AML-193 (cell line): ENCODE data around the gene DNAH8.
"Not testable (repeated sequence)": the region's sequence is repeated elsewhere in the genome, so short reads cannot be mapped to it uniquely, and the experiment has no call there.

Source experiments
- DNase-seq, 2 experiments: peaks; one replicate each; lab custom pipeline; 2025; lab: John Stamatoyannopoulos, UW

DNAH8 gene

DNA sequence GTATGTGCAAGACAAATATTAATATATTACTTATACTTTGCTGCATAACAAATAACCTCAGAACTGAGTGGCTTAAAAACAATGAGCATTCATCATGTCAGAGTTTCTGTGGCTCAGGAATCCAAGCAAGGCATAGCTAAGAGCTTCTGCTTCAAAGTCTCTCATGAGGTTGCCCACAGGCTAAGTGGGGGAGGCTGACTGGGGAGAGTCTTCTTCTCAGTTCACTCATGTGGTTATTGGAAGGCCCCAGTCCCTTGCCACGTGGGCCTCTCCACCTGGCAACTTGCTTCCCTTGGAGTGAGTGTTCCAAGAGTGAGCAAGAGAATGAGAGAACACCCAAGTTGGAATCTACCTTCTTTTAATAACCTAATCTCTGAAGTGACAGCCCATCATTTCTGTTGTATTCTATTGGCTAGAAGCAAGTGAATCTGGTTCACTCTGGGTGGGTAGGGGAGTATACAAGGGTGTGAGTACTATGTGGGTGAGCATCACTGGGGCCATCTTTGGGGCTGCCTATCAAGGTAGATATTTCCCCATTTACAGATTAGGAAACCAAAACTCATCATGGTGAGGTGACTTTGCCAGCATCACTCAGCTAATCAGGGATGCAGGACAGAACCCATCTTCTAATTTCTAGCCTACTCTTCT, 36.0 kb downstream of the DNAH8 start:
- no peak for DNase-seq

DNA sequence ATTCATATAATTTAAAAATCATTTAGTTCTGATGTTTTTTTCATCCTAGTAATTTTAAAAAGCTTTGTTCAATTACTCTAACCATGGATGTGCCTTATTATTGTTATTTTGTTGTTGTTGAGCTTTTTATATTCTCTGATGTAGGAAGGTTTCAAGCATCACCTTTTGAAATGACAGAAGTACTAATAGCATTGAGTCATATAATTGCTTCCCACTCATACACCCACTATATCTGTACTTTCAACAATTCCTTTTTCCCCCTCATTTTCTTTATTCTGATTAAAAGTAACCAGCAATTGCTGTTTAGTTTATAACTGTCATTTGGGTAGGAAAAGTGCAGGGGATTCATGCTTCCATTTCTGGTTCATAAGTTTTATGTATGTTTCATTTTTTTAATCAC, 38.6 kb downstream of the DNAH8 start:
- no peak for DNase-seq

DNA sequence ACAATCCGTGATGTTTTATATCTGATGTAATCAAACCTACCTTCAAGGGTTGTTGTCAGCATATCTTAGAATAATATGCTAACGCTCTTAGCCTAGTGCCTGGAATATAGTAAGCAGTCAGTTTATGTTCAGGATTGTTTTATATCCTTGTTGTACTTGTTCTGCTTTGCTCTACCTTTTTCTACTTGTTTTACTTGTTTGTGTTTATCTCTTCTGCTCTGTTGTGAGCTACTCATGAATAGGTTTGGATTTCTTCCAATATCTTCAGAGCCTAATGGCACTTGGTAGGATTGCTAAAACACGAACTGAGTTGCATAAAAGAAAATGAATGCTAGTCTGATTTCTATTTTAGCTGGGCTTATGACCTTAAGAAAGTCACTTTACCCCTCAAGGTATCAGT, 40.1 kb downstream of the DNAH8 start:
- DNase-seq, result no peak

DNA sequence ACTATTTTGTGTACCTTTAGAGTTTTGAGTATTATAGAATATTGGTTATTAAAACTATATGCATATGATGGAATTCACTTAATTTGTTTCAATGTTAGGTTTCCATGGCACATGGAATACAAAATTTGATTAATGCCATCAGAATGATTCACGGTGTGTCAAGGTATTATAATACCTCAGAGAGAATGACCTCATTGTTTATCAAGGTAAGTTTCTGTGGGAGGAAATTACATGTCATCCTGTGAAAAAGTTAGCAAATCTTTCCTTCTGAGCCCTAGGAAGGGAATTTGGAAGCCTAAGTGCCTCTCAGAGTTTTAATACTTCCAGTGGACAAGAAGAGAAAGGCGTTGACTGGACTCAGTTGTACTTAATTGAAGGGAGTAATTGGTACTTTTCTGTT, 40.8 kb downstream of the DNAH8 start:
- no peak for DNase-seq

DNA sequence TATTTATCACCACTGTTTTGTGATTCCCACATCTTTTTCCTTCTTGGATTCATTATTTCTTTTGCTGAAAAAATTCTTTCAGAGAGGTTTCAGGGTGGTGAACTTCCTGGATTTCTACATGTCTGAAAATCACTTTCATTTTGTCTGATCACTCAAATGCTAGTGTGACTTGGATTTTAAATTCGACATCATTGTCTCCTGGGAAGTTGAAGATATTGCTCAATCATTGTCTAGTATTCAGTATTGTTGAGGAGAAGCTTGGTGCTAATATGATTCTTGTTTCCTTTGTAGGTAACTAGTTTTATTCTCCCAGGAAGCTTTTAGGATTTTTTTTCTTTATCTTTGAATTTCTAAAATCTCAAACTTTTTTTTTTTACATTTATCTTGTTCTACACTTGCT, 45.0 kb downstream of the DNAH8 start:
- no peak for DNase-seq

DNA sequence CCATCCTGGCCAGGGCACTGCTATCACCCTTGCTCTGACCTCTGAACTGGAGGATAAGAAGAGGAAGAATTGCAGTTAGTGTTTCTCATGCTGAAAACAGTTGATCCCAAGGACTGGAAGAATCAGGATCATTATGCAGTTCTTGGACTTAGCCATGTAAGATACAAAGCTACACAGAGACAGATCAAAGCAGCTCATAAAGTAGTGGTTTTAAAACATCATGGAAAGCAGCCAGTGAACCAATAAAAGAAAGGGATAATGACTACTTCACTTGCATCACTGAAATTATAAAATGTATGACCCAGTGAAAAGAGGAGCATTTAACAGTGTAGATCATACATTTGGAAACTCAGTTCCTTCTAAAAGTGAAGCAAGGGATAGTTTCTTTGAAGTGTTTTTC, 47.7 kb downstream of the DNAH8 start:
- DNase-seq, result no peak

DNA sequence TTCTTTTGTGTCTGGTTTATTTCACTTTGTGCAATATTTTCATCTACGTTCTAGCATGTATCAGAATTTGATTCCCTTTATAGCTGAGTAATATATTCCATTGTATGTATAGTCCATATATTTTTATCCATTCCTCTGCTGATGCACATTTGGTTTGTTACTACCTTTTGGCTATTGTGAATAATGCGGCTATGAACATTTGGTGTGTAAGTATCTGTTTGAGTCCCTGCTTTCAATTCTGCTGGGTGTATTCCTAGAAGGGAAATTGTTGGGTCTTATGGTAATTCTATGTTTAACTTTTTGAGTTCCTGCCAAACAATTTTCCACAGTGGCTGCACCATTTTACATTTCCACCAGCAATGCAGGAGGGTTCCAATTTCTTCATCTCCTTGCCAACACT, 52.4 kb downstream of the DNAH8 start:
- DNase-seq, result no peak

DNA sequence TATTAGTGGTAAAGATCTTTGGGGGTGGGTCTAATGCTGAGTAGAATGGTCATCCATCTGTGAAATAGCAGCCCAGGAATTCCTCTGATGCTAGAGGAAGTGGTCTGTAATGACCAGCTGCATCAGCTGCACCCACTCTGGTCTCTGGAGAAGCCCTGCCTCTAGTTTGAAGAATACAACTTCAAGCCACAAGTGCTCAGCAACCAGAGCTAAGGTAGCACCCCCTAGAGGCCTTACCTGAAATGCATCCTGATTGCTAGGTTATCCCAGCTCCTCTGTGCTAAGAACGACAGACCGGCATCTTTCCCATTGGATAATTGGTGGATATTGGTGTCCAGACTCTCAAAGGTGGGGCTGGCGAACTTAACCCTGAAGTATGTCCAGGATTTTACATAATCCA, 58.2 kb downstream of the DNAH8 start:
- peak; percentile 22 to 36 for DNase-seq

DNA sequence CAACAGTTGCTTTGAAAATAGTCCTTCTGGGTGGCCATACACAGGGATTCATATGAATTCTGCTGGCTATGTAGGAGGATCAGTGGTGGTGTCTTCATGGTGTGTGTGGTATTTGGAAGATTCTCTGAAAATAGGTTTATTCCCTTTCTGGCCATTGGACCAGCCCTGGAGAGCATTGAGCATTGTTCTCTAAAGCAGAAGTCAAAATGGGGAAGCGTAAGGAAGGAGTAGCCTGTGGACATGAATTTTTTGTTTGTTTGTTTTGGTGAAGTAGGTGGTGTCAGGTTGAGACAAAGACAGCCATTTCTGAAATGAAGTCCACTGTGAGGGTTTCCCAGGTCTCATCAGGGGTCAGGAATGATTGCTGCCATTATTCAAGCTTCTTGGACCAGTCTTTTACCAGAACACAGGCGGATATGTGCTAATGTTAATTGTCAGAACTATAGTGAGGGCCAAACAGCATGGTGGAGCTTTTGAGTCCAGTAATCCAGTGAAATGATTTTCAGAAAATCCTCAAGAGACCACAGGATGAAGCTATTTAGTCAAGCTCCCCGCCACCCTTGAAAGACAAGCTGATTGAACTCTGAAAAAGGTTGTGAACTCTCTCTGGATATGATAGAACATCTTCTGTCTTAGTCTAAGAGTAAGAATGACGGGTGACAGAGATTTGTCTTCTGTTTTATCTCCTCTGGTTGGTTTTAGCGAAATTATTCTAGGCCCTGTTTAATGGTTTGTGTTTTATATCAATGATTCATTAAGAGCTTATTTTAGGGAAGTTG, 60.0 kb downstream of the DNAH8 start:
- peak in 1 of 2 experiments; percentile 27 for DNase-seq

DNA sequence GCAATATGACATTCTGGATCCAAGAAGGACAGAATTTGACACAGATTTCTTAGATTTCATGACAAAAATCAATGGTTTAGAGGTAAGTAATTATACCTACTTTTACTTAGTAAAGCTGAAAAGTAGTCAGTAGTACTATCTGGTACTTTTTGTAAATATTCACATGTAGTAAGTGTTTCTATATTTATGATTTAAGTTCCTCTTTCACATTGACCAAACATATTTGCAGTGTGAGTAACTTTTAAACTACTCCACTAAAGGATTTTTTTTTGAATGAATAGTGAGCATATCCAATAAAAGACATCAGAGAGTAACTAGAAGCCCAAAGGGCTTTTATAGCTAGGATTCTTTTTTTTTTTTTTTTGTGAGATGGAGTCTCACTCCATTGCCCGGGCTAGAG, 60.8 kb downstream of the DNAH8 start:
- DNase-seq, result no peak

DNA sequence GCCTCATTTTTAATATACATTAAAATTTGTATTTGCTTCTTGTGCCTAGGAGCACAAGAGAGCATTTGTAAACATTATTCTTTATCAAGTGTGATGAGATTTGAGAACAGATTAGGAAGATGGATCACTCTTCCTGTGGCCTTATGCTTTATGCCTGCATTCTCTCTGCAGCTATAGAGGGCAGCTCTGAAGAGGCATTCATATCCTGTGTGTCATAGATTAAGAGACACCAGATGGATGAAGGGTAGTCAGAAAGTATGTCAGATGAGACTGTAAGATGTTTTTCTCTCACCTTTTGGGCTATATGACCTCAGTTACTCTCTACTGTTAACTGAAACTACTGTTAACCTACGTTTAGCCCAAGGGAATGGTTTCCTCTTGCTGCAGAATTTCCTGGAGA, 61.4 kb downstream of the DNAH8 start:
- no peak for DNase-seq

DNA sequence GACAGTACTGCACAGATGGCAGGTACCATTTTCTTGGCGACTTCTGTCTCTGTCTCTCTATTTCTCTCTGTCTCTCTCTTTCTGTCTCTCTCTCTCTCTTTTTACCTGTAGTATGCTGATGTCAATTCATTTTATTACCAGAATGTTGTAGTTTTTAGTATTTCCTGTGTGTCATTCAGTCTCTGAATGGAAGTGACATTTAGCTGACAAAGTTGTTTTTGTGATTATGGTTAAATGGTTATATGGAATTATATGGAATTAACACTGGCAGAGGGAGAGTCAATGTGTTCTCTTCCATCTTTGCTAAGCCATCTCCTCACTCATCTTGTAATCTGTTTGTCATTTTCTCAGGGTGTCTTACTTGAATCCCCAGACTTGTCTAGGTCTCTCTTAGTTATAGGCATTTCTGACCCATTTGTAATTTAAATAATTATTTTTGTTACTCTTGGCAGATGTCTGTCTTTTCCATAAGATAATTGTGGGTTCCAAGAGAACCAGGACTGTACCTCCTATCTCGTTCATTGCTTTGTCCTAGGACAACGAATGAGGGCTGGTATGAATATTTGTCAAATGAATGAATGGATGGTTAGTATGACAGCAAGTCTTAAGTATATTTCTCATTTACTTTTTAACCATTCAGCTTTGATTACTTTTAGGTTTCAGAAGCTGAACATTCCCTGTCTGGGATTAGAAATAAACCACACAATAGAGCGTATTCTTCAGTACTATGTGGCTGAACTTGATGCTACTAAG, 64.4 kb downstream of the DNAH8 start:
- no peak for DNase-seq

DNA sequence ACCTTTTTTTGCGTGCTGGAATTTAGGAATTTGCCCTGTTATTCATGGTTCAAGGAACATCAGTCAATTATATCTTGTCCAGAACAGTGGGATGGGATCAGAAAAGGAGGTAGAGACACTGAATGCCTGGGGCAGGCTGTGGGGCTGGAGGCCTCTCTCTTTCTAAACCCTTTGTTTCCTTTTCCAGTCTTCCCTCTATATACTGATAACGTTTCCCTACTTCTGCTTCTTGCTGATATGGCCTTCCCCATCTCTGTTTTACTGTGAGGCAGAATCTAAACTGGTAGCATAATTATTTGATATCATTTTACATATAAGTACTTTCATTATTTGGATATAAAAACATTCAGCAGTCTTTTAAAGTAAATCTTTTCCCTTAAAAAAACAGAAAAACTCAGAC, 67.5 kb downstream of the DNAH8 start:
- DNase-seq, result no peak

DNA sequence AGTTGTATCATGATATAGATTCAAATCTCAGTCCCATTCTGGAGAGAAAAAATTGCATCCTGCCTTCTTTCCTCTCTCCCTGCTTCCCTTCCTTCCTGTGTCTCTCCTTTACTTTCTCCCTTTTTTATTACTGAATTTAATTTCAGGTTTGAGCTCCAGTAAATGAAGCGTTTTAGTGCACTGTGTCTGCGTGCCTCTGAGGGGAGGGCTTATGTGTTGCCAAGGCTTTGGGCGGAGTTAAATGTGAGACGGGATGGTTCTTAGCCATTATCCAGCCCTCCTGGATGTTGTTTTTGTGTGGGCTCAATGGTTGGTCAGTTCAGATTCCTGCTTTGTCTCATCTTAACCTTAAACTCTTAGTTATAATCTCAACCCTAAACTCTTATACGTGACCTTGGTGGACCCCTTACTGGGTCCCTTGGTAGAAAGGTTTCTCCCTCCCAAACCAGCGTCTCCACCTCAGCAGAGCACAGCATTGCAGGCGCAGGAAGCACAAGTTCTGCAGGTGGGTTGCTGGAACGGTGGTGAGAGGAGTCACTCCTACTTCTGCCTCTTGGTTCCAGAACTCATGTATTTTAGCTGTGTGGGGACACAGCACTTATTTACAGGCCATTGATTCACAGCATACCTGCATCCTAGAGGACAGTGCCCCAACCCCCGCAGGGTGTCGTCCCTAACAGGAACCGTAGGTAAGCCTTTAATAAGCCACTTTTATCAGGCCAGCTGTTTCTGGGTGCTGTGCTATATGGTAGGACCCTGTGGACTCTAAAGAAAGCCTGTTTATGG, 68.5 kb downstream of the DNAH8 start:
- DNase-seq, result no peak

DNA sequence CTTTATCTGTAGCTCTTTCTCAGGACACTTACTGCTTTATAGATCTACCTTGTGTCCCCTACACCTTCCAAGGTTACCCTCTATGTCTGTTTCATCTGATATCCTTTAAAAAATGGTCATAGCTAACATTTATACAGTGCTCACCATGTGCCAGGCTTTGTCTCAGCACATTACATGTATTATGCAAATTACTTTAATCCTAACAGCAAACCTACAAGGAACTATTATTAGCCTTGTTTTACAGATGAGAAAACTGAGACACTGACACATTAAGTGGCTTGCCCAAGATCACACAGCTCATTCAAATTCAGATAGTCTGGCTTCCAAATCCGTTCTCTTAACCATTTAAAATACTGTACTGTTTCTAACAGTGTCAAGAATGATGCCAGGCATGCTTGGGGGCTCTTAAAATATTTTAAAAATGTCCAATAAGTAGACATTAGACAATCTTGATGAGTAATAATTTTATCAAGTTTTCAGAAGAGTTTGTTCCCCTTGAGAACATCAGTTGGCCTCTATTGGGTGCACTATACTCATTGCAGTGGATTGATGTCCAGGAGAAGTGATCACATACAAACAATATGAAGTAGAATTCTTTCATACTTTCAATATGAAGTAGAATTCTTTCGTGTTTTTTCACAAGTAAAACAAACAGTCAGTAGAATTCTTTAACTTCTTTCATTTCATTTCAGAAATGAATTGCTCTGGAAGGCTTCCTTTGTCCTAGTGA, 69.6 kb downstream of the DNAH8 start:
- no peak for DNase-seq

DNA sequence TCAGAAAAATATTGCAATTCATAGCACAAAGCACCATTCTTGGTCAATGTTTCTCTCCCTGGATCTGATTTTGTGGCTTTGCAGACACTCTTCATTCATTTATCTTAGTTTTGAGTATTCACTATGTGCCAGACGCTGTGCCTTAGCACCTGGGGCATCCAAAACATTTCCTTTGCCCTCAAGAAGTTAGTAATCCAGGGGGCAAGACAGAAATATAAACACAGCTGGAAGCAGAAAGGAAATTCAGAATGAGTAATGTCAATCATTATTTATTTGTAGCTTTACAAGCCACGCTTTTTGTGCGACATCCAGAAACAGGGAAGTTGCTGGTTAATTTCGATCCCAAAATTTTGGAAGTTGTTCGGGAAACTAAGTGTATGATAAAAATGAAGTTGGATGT, 71.4 kb downstream of the DNAH8 start:
- DNase-seq, result no peak

DNA sequence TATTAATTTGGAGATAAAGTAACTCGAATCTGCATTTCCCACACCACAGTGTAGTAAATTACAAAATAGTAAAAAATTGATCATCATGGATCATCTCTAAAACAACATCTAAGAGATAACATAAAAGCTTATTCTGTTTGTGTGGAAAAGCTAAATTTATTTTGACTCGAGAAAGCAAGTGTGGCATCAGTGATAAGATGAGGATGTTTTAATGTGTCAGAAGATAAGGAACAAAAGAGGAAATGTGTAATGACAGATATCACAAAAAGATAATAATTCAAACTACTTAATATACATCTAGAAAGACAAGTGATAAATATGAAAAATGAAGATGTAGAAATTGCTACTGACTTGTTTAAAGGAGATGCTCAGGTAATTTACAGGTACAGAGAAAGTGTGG, 74.1 kb downstream of the DNAH8 start:
- DNase-seq, result no peak

DNA sequence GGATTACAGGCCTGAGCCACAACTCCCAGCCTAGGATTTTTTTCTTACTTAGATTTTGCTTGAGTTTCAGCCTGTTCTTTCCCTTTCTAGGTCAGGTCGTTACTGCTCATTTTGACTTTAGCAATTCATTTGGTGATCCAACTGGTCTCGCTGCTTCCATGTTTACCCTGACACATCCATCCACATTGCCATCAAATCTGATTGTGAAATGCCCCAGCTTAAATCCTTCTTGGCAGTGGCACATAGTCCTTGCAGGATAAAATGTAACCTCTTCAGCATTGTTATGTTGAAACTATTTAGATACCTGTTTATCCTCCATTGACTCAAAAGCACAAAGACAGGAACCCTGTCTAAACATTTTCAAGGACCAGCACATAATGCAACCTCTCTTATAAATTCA, 77.2 kb downstream of the DNAH8 start:
- DNase-seq, result no peak

DNA sequence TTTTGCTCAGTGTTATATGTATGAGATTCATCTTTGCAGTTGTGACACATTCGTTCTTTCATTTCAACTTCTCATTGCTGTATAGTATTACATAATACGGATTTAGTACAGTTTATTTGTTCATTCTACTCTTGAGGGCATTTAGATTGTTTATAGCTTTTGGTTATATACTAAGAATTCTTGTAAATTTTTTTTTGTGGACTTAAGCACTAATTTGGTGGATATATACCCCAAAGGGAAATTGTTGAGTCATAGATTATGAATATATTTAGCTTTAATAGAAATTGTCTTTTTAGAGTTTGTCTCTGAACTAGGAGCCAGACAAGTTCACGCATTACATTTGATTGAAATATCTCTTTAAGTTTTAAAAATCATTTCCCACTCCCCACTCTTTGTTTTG, 79.6 kb downstream of the DNAH8 start:
- DNase-seq, result no peak

DNA sequence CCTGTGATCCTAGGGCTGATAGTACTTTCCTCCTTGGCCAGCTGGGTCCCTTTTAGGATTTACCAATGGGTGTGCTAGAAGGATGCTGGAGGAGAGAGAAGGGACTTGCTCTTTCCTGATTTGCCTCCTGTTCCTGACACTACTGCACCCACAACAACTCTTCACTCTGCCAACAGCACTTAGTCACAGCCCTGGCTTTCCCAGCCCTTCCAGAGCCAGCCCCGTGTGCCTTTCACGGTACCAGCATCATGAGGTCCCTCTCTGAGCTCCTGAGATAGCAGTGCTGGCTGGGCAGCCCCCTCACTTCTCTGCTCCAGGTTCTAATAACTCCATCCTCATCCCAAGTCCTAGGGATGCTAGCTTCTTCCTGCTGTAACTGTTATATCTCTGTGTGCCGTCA, 80.9 kb downstream of the DNAH8 start:
- DNase-seq, result no peak

DNA sequence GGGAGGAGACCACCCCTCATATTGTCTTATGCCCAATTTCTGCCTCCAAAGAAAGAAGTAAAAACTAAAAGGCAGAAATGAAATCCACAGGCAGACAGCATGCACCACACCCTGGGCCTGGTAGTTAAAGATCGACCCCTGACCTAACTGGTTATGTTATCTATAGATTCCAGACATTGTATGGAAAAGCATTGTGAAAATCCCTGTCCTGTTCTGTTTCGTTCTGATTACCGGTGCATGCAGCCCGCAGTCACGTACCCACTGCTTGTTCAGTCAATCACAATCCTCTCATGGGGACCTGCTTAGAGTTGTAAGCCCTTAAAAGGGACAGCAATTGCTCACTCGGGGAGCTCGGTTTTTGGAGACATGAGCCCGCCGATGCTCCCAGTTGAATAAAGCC, 81.3 kb downstream of the DNAH8 start:
- not testable (repeated sequence) for DNase-seq

DNA sequence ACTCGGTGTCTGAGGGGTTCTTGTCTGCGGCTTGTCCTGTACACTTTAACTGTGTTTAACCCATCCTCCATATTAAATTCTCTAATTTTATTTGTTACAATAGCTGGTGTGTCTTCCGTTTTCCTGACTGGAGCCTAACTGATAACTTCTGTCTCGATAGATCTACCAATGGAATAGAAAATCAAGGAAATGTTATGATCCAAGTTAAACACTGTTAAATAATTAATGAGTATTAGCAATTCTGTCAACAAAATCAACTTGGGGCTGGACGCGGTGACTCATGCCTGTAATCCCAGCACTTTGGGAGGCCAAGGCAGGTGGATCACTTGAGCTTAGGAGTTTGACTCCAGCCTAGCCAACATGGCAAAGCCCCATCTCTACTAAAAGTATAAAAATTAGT, 81.7 kb downstream of the DNAH8 start:
- no peak for DNase-seq
